Measurements from ENCODE around the gene CBX8. TPM values are rescaled to one million over a fixed set of nuclear protein-coding genes. Genes with fewer than 3 reads are reported as not detected.

Gene CBX8
- total and polyA plus RNA-seq, 12 donors: 2.2 to 9.3 (median 5.4) TPM

DNA sequence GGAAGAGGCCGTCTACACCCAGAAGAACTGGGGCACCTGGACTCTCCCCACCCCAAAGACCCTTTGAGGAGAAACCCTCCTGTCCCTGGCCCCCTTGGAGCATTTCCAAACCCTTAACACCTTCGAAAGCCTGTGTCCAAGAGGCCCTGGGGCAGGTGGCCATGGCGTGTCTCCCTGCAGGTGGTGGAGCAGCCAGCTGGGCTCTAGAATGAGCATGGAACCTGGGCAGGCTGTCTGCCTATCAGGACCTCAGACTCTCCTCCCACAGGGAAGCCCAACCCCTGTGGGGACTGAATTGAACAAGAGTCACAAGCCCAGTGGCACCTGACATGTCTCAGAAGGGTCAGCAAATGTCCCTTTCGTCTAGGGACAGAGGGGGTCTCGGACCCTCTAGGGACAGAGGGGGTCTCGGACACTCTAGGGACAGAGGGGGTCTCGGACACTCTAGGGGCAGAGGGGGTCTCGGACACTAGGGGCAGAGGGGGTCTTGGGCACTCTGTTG lies 33.9 kb upstream of the CBX8 start:
- Histone ChIP-seq H3K9me3 (no peaks in the 10 kb centered on the region), H3K4me3 (no peak overlapping the region), H3K36me3 (peaks cover 0 to 27% (median 21%) of the 10 kb centered on the region in 9 donors), H3K4me1 (peaks cover 9 to 71% (median 36%) of the 10 kb centered on the region in 9 donors), H3K27me3 (no peaks in the 10 kb centered on the region), H3K27ac (peak overlapping the region in 3 of 10 donors; percentile 85 to 87 (median 86))
- TF ChIP-seq, protein P1, sequence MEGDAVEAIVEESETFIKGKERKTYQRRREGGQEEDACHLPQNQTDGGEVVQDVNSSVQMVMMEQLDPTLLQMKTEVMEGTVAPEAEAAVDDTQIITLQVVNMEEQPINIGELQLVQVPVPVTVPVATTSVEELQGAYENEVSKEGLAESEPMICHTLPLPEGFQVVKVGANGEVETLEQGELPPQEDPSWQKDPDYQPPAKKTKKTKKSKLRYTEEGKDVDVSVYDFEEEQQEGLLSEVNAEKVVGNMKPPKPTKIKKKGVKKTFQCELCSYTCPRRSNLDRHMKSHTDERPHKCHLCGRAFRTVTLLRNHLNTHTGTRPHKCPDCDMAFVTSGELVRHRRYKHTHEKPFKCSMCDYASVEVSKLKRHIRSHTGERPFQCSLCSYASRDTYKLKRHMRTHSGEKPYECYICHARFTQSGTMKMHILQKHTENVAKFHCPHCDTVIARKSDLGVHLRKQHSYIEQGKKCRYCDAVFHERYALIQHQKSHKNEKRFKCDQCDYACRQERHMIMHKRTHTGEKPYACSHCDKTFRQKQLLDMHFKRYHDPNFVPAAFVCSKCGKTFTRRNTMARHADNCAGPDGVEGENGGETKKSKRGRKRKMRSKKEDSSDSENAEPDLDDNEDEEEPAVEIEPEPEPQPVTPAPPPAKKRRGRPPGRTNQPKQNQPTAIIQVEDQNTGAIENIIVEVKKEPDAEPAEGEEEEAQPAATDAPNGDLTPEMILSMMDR (IDR thresholded peaks at IDR 0.05): no peak
- ATAC-seq: peak in 1 of 8 donors; percentile 4
- intact Hi-C loops (cut with DNase I): loop anchor here in 2 of 10 donors (2.0 to 10.0 kb wide), 2 partner anchors 16 to 86 kb away; no protein-coding TSS in a partner anchor
- DNase-seq: no peak
- 91 to 95% methylated on average over 8 of the region's 8 CpGs for WGBS, 2 donors

DNA sequence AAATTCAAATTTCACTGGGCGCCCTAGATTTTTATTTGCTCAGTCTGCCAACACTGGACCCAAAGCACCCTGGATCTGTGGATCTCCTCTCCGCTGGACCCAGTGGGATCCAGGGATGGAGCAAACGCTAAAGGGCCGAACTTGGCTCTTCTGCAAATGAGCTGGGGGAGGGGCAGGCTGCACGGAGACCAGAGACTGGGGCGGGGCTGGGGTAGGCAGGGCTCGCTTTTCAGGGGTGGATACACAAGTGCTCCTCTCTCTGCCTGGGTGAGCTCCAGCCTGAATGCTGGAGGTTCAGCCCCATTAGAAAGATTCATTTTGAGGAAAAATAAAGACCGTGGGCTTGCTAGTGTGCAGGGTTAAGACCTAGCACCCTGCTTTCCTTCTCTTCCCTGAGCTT lies 33.4 kb upstream of the CBX8 start:
- intact Hi-C loops (cut with DNase I): loop anchor here in 2 of 10 donors (2.0 to 10.0 kb wide), 2 partner anchors 16 to 86 kb away; no protein-coding TSS in a partner anchor
- H3K9me3 ChIP-seq: no peaks in the 10 kb centered on the region

DNA sequence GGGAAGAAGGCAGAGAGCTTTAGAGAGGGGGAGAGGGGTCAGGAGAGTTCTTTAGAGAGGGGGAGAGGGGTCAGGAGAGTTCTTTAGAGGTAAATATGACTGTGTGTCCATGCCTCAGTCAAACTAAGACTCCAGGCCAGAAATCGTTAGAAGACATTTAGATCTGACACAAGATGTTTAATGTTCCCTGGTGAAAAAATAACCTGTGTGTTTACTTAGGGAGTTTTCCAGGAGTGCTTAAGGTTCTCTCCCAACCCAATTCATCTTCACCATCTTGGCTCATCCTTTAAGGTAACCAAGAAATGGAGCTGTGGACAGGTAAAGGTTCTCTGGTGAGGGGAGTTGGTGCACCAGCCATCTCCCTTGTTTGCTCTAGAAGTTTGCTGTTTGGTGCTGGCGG lies 32.6 kb upstream of the CBX8 start:
- TF ChIP-seq, protein P1 (IDR thresholded peaks at IDR 0.05): no peak
- Histone ChIP-seq H3K36me3 (peaks cover 0 to 17% (median 10%) of the 10 kb centered on the region in 9 donors), H3K27me3 (no peaks in the 10 kb centered on the region), H3K9me3 (no peaks in the 10 kb centered on the region), H3K4me3 (no peak overlapping the region), H3K27ac (peak overlapping the region in 3 of 10 donors; percentile 6 to 39 (median 23)), H3K4me1 (peaks cover 9 to 71% (median 34%) of the 10 kb centered on the region in 9 donors)
- ATAC-seq: no peak
- 67 to 73% methylated on average over 2 of the region's 2 CpGs for WGBS, 2 donors
- no peak for DNase-seq
- intact Hi-C loops (cut with DNase I): no loop called here

More for the DNA sequence above, 33.4 kb upstream of the CBX8 start:
- WGBS, 2 donors: 82 to 85% methylated on average over 8 of the region's 8 CpGs
- Histone ChIP-seq H3K4me1 (peaks cover 9 to 71% (median 34%) of the 10 kb centered on the region in 9 donors), H3K36me3 (peaks cover 0 to 26% (median 18%) of the 10 kb centered on the region in 9 donors), H3K27me3 (no peaks in the 10 kb centered on the region), H3K4me3 (no peak overlapping the region), H3K27ac (peak overlapping the region in 1 of 10 donors; percentile 86)
- DNase-seq (no peak), ATAC-seq (no peak)
- TF ChIP-seq, protein P1 (IDR thresholded peaks at IDR 0.05): no peak

DNA sequence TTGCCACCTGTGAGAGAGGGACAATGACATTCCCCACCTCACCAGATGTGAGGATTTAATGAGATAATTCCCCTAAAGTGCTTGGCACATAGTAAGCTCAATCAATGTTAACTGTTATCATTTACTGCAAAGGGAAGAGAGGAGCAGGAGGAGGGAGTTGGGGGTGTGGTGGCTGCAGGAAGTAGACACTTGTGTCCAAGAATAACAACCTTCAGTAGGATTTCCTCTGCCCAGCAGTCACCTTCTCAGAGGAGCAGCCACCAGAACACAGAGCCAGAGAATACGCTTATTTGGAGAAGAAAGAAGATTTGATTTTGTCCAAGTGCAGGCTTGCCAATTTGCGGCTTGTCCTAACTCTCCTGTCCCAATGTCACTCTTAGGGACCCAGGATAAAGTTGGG lies 32.1 kb upstream of the CBX8 start:
- DNase-seq (no peak), ATAC-seq (no peak)
- Histone ChIP-seq H3K4me3 (no peak overlapping the region), H3K9me3 (no peaks in the 10 kb centered on the region), H3K36me3 (peaks cover 0 to 13% (median 7%) of the 10 kb centered on the region in 9 donors), H3K27ac (peak overlapping the region in 3 of 10 donors; percentile 6 to 39 (median 23)), H3K4me1 (peaks cover 9 to 70% (median 34%) of the 10 kb centered on the region in 9 donors), H3K27me3 (no peaks in the 10 kb centered on the region)
- TF ChIP-seq, protein P1 (IDR thresholded peaks at IDR 0.05): no peak
- intact Hi-C loops (cut with DNase I): no loop called here
- 42 to 61% methylated on average over 2 of the region's 2 CpGs for WGBS, 2 donors
